ENCODE data around the gene IFNB1. TPM values are rescaled to one million over a fixed set of nuclear protein-coding genes. Genes with fewer than 3 reads are reported as not detected.

IFNB1 gene
- total RNA-seq = not detected

- H3K27ac ChIP-seq = no peak within 1 kb of the TSS
- H3K36me3 ChIP-seq = no peaks in the 10 kb centered on the region
- no peaks in the 10 kb centered on the region for H3K4me1 ChIP-seq
- no peaks in the 10 kb centered on the region for H3K27me3 ChIP-seq
- no peak for DNase-seq (ENCODE audit: low spot score in 2 of 2)
- no peaks in the 10 kb centered on the region for H3K9me3 ChIP-seq
- intact Hi-C loops (cut with DNase I; ENCODE audit: low total_unique reads) = no loop called here
- no peak within 1 kb of the TSS for H3K4me3 ChIP-seq
- TF ChIP-seq POLR2A (IDR thresholded peaks at IDR 0.05) (no peak), CTCF (IDR thresholded peaks at IDR 0.05) (no peak), POLR2AphosphoS5 (IDR thresholded peaks at IDR 0.05) (no peak)
Measured at GRCh38 chr9:21077781-21078180, at the start of gene IFNB1. Gene IFNB1, minus strand, starts transcription at chr9:21077942. Its CDS starts 73 bp downstream, at chr9:21077869.

- no peaks in the 10 kb centered on the region for H3K9me3 ChIP-seq
- H3K4me1 ChIP-seq = no peaks in the 10 kb centered on the region
- no peak for TF ChIP-seq POLR2A (IDR thresholded peaks at IDR 0.05)
- TF ChIP-seq POLR2AphosphoS5 (IDR thresholded peaks at IDR 0.05) = no peak
- TF ChIP-seq CTCF (IDR thresholded peaks at IDR 0.05) = no peak
- H3K36me3 ChIP-seq = no peaks in the 10 kb centered on the region
- H3K27ac ChIP-seq = no peak overlapping the region
- H3K4me3 ChIP-seq = no peak overlapping the region
- DNase-seq (ENCODE audit: low spot score in 2 of 2) = no peak
- intact Hi-C loops (cut with DNase I; ENCODE audit: low total_unique reads) = no loop called here
- no peaks in the 10 kb centered on the region for H3K27me3 ChIP-seq
Measured at GRCh38 chr9:21121595-21122251, 44.0 kb upstream of the IFNB1 start.

GRCh38 chr9:21121079-21121478 is 43.3 kb upstream of the IFNB1 start:
- Histone ChIP-seq H3K27me3 (no peaks in the 10 kb centered on the region), H3K4me1 (no peaks in the 10 kb centered on the region), H3K27ac (no peak overlapping the region), H3K4me3 (no peak overlapping the region), H3K9me3 (no peaks in the 10 kb centered on the region), H3K36me3 (no peaks in the 10 kb centered on the region)
- TF ChIP-seq CTCF (IDR thresholded peaks at IDR 0.05) (no peak), POLR2A (IDR thresholded peaks at IDR 0.05) (no peak)
- intact Hi-C loops (cut with DNase I; ENCODE audit: low total_unique reads) = no loop called here
- DNase-seq (ENCODE audit: low spot score in 2 of 2) = no peak

DNA sequence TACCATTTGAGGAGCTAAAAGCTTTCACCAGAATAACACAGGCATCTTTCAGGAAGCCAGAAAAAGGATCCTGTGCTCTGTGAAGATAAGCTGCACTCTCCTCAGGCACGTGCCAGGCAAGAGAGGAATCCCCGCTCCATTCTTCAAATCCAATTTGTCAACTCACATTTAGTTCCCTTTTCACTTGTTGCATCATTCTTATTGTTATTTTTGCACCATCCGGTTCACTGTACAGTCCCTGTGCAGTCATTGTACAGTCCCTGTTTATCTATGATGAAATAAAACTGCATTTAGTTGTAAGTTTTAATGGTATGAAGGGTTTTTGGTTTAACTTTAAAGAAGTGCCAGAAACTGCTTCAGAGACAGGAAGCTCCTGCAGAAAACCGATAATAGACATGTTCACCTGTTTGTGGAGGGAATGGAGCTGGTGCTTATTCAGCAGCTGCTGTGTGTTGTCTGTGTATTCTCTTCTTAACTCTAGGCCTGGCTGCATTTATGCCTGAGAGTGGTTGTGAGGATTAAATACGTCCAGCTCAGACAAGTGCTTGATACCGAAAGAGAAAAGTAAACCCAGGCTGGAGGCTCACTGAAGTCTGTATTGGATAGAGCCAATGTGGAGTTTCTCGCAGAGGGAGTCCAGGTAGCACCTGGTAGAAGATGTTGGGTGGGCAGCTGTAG is 41.5 kb upstream of the IFNB1 start:
- H3K4me1 ChIP-seq = no peaks in the 10 kb centered on the region
- H3K9me3 ChIP-seq = no peaks in the 10 kb centered on the region
- H3K4me3 ChIP-seq = no peak overlapping the region
- TF ChIP-seq POLR2A (IDR thresholded peaks at IDR 0.05) (no peak), CTCF (IDR thresholded peaks at IDR 0.05) (no peak), POLR2AphosphoS5 (IDR thresholded peaks at IDR 0.05) (no peak)
- DNase-seq (ENCODE audit: low spot score in 2 of 2) = no peak
- H3K27me3 ChIP-seq = no peaks in the 10 kb centered on the region
- intact Hi-C loops (cut with DNase I; ENCODE audit: low total_unique reads) = no loop called here
- no peak overlapping the region for H3K27ac ChIP-seq
- H3K36me3 ChIP-seq = no peaks in the 10 kb centered on the region

DNA sequence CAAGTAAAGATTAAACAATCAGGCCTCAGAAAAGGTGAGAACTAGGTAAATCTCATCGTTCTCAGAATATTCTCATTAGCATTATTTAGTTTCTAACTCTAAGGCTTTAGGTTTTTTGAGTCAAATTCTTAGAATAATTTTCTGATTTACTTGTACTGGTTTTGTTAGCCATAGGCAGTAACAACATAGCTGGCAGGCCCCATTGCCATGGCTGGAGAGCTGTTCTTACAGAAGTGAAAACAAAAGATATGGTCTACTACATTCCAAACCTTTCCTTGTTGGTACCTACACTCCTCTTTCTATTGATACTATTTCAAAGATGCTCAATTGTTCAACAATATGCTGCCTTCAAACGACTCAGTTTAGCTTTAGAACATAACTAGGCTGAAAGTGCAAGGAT is 36.6 kb upstream of the IFNB1 start:
- Histone ChIP-seq H3K27me3 (no peaks in the 10 kb centered on the region), H3K4me3 (no peak overlapping the region), H3K27ac (no peak overlapping the region), H3K36me3 (no peaks in the 10 kb centered on the region), H3K9me3 (no peaks in the 10 kb centered on the region), H3K4me1 (no peaks in the 10 kb centered on the region)
- no peak for DNase-seq (ENCODE audit: low spot score in 2 of 2)
- intact Hi-C loops (cut with DNase I; ENCODE audit: low total_unique reads) = loop anchor here (5.0 kb wide), 1 partner anchor 1037 kb away; no protein-coding TSS in a partner anchor
- no peak for TF ChIP-seq POLR2AphosphoS5 (IDR thresholded peaks at IDR 0.05)
- TF ChIP-seq CTCF (IDR thresholded peaks at IDR 0.05) = no peak
- TF ChIP-seq POLR2A (IDR thresholded peaks at IDR 0.05) = no peak
